ENCODE results near the gene NASP.

NASP gene

GRCh38 chr1:45610589-45611226 lies 26.9 kb downstream of the NASP start:
- no peak for TF ChIP-seq CTCF (conservative IDR thresholded peaks at IDR 0.05)
- no peak overlapping the region for H3K27ac ChIP-seq

GRCh38 chr1:45612941-45613579 lies 29.2 kb downstream of the NASP start:
- no peak for TF ChIP-seq CTCF (conservative IDR thresholded peaks at IDR 0.05)
- no peak overlapping the region for H3K27ac ChIP-seq

- no peak overlapping the region for H3K27ac ChIP-seq
- TF ChIP-seq CTCF (conservative IDR thresholded peaks at IDR 0.05): no peak
These were observed 32.0 kb downstream of the NASP start for GRCh38 chr1:45615885-45616284.

GRCh38 chr1:45617618-45618017 lies 33.8 kb downstream of the NASP start:
- no peak for TF ChIP-seq CTCF (conservative IDR thresholded peaks at IDR 0.05)
- no peak overlapping the region for H3K27ac ChIP-seq

GRCh38 chr1:45619149-45619921 lies 35.5 kb downstream of the NASP start:
- TF ChIP-seq CTCF (conservative IDR thresholded peaks at IDR 0.05): no peak

GRCh38 chr1:45620588-45621500 lies 37.0 kb downstream of the NASP start:
- no peak for TF ChIP-seq CTCF (conservative IDR thresholded peaks at IDR 0.05)
- H3K27ac ChIP-seq: peak overlapping the region; percentile 62

More at GRCh38 chr1:45619149-45619921, 35.5 kb downstream of the NASP start:
- H3K27ac ChIP-seq: peak overlapping the region; percentile 62
